ENCODE measurements around the gene GPR146.

Gene GPR146

DNA sequence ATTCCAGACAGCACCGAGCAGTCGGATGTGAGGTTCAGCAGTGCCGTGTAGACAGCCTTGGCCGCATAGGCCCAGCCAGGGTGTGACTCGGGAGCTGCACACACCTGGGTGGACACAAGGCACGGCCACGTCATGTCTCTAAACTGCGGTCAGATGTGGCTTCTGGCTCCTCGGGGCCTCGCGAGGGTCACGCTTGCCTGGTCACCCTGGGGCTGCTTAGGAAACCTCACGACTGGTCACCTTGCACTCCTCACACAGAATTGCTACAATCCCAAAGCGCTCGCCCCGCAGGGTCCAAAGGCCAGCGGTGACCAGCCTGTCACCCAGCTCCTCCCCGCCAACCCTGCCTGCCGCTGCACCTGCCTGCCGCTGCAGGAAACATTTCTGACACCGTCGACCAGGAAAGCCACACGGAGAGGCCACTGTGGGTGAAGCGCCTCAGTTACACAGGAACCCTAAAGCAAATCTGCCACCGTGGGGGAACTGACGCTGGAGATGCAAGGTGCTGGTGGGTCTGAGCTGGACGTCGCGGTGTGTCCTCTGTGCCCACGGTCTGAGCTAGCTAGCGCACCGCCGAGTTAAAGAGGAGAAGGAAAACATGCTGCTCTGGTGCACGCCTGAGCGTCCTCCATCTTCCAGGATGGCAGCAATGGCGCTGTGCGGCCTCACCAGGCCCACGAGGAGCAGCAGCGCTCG lies 48.6 kb downstream of the GPR146 start:
- no peak for DNase-seq (ENCODE audit: low spot score)
- no peak for TF ChIP-seq CTCF (IDR thresholded peaks at IDR 0.05; ENCODE audit: borderline replicate concordance, control extremely low read depth, extremely low read depth, insufficient read depth, missing control alignments)
- in situ Hi-C loops (cut with MboI; ENCODE audit: low sequenced_read_pairs, unreplicated experiment) = no loop called here

DNA sequence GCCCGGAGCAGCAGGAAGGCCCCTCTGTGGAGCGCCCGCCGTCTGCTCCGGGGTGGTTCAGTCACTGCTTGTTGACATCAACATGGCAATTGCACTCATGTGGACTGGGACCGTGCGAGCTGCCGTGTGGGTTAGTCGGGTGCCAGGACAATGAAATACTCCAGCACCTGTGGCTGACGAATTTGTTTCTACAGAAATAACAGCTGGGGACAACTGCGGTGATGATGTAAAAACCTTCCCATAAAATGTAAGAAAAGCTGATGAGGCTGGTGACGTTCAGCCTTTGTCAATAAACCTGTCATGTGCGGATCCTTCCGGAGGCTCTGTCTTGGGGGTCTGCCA lies 49.1 kb downstream of the GPR146 start:
- no peak for TF ChIP-seq CTCF (IDR thresholded peaks at IDR 0.05; ENCODE audit: borderline replicate concordance, control extremely low read depth, extremely low read depth, insufficient read depth, missing control alignments)
- in situ Hi-C loops (cut with MboI; ENCODE audit: low sequenced_read_pairs, unreplicated experiment) = no loop called here
- no peak for DNase-seq (ENCODE audit: low spot score)

DNA sequence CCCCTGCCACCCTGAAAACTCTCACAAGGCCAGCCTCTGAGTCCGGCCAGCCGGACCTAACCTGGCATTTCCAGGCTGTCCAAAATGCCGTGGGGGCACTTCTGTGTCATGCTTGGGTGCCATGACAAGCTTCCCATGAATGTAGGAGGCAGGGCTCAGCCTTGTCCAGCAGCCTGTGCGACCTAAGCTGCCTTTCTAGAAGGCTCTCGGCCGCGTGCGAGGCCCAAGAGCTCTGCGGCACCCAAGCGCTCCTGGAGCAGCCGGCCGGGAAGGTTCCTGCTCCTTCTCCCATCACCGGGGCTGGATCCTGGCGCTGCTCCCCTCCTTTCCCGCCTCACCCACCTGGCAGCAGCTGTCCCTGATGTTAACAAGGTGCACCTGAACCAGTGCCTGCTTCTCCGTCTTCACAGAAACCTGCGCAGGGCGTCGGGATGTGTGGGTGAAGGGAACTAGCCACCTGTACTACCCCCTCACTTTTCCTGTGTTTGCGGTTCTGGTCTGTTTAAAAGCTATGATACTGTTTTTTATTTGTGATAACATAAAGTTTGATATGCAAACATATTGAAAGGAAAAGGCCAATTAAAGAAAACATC lies 49.7 kb downstream of the GPR146 start:
- in situ Hi-C loops (cut with MboI; ENCODE audit: low sequenced_read_pairs, unreplicated experiment) = no loop called here
- TF ChIP-seq CTCF (IDR thresholded peaks at IDR 0.05; ENCODE audit: borderline replicate concordance, control extremely low read depth, extremely low read depth, insufficient read depth, missing control alignments) = no peak
- no peak for DNase-seq (ENCODE audit: low spot score)

- TF ChIP-seq CTCF (IDR thresholded peaks at IDR 0.05; ENCODE audit: borderline replicate concordance, control extremely low read depth, extremely low read depth, insufficient read depth, missing control alignments) = no peak
- in situ Hi-C loops (cut with MboI; ENCODE audit: low sequenced_read_pairs, unreplicated experiment) = no loop called here
- DNase-seq (ENCODE audit: low spot score) = no peak
Observed at GRCh38 chr7:1094870-1095269, 50.5 kb downstream of the GPR146 start.

DNA sequence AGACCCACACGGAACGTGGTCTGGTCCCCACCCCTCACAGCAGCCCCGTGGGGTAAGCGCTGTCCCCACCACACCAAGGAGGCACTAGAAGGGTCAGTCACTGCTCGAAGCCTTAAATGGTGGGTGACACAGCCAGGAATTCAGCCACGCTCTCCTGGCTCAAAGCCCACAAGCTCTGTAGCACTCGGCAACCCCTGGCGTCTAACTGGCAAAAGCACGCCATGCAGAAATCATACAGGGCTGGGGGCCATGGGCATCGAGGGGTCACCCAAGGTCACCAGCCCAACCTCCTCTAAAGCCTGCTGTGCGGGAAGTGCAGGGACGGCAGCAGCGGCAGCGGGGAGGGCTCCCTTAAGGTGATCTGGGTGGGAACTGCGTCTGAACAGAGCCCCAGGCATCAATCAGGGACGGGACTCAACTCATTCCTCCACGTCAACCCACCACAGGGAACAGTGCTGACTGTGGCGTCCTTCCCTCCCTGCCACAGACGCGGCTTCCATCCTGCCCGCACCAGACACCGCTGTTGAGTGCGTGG lies 51.3 kb downstream of the GPR146 start:
- no peak for DNase-seq (ENCODE audit: low spot score)
- in situ Hi-C loops (cut with MboI; ENCODE audit: low sequenced_read_pairs, unreplicated experiment) = no loop called here
- TF ChIP-seq CTCF (IDR thresholded peaks at IDR 0.05; ENCODE audit: borderline replicate concordance, control extremely low read depth, extremely low read depth, insufficient read depth, missing control alignments) = no peak

DNA sequence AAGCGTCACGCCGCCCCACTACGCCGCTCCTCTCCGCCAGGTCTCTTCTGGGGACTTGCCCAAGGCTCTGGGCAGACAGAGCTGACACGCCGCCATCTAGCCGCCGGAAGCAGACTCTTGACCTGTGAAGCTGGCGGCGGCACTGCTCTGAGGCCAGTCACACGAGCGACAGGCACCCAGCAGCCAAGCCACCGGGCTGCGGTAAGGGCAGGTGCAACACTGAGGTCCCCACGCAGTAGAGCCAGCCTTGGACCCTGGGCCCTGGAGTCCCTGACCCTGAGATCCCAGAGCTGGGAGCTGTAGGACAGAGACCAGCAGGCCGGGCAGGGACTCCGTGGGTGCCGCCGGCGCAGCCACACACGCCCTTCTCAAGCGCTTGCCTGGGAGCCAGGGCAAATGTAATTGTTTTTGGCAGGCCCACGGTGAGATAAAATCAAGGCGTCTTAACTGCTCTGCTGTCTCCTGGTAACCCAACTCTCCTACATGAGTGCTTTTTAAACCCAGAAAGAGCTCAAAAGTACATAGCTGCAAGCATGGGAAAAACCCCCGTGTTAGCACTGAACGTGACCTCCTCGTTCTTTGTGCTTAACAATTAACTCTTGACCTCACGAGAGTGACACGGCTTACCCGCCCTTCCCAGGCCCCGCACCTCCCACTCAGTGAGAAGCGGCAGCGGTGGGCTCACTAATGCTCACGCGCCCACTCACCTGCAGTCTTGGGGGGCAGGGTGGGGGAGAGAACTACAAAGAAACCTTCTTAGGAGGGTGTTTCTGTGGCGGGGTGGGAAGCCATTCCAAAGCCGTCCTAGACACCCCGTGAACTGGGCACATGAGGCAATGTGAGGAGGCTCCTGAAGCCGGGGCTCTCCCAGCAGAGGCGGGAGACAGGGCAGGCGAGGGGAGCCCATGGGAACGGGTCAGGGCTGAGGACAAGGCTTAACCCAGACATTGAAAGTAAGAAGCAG lies 52.1 kb downstream of the GPR146 start:
- DNase-seq (ENCODE audit: low spot score) = no peak
- in situ Hi-C loops (cut with MboI; ENCODE audit: low sequenced_read_pairs, unreplicated experiment) = no loop called here

More for the DNA sequence above, 52.1 kb downstream of the GPR146 start:
- TF ChIP-seq CTCF (IDR thresholded peaks at IDR 0.05; ENCODE audit: borderline replicate concordance, control extremely low read depth, extremely low read depth, insufficient read depth, missing control alignments) = no peak

Measured in GM13976 (cell line).